Smooth muscle cell (in vitro differentiated cells): ENCODE measurements around the gene PPM1F. TPM values are rescaled to one million over a fixed set of nuclear protein-coding genes. Genes with fewer than 3 reads are reported as not detected.

ENCODE experiments used
- DNase-seq: peaks from one replicate; lab custom pipeline; 2025; ENCODE audit not compliant: unreplicated experiment; lab: John Stamatoyannopoulos, UW
- H2AFZ ChIP-seq: fragments of 200-600 bp; sonication (generic); 2 replicates; pipeline ENCODE4 v1.6.0; 2016; ENCODE audit warnings: antibody characterized with exemption, low read depth, mild to moderate bottlenecking
- H3F3A ChIP-seq: fragments of 200-600 bp; sonication (generic); 2 replicates; pipeline ENCODE4 v1.6.0; 2017; ENCODE audit warnings: antibody characterized with exemption, low read depth
- H3K27ac ChIP-seq: fragments of 200-600 bp; sonication (generic); 2 replicates; pipeline ENCODE4 v1.5.1; 2016; ENCODE audit warnings: low read depth, mild to moderate bottlenecking
- H3K27me3 ChIP-seq: fragments of 200-600 bp; sonication (generic); 2 replicates; pipeline ENCODE4 v1.6.1; 2016; ENCODE audit warnings: low read depth, mild to moderate bottlenecking
- H3K36me3 ChIP-seq: fragments of 200-600 bp; sonication (generic); 2 replicates; pipeline ENCODE4 v1.5.1; 2016; ENCODE audit warnings: low read depth
- H3K4me1 ChIP-seq: fragments of 200-600 bp; sonication (generic); 2 replicates; pipeline ENCODE4 v1.5.1; 2016; ENCODE audit warnings: low read depth
- H3K4me2 ChIP-seq: fragments of 200-600 bp; sonication (generic); 2 replicates; pipeline ENCODE4 v1.6.0; 2016; ENCODE audit warnings: mild to moderate bottlenecking
- H3K4me3 ChIP-seq: fragments of 200-600 bp; sonication (generic); 2 replicates; pipeline ENCODE4 v1.5.1; 2016; ENCODE audit warnings: mild to moderate bottlenecking
- H3K79me2 ChIP-seq: fragments of 200-600 bp; sonication (generic); 2 replicates; pipeline ENCODE4 v1.6.0; 2016; ENCODE audit warnings: low read depth, mild to moderate bottlenecking
- H3K9ac ChIP-seq: fragments of 200-600 bp; sonication (generic); 2 replicates; pipeline ENCODE4 v1.6.0; 2016; ENCODE audit warnings: low read depth
- H3K9me3 ChIP-seq: fragments of 200-600 bp; sonication (generic); replicated peaks from 2 replicates; pipeline ENCODE4 v1.5.1; 2016; ENCODE audit warnings: low read depth
- H4K20me1 ChIP-seq: fragments of 200-600 bp; sonication (generic); 2 replicates; pipeline ENCODE4 v1.6.0; 2016; ENCODE audit warnings: low read depth
- CTCF ChIP-seq: fragments of 200-600 bp; sonication (generic); IDR thresholded peaks from 2 replicates; pipeline ENCODE4 v1.5.1; 2017; ENCODE audit warnings: borderline replicate concordance, mild to moderate bottlenecking, antibody characterized with exemption; ENCODE audit not compliant: insufficient read depth, poor library complexity, severe bottlenecking
- WGBS: methylation state at CpG from one replicate; pipeline ENCODE4 v1.1.7; 2016; ENCODE audit warnings: low lambda C conversion rate; 5-methylcytosine and 5-hydroxymethylcytosine counted together
- polyA plus RNA-seq: library from polyadenylated mRNA; unstranded; fragments of >200 nt; fragmentation: Nextera tagmentation; extraction: Ambion mirVana; gene quantifications from 2 replicates; pipeline ENCODE4 v1.2.1, GENCODE V29; 2016
- total RNA-seq: library from RNA; depleted of rRNA; stranded (reverse); fragments of >200 nt; gene quantifications from 2 replicates; pipeline ENCODE4 v1.2.3, GENCODE V29; 2014

PPM1F gene
- total and polyA plus RNA-seq, 2 experiments from 2014 or later = 11.8 to 15.2 TPM

GRCh38 chr22:21965762-21966288 lies 13.2 kb upstream of the PPM1F start:
- no peak for DNase-seq
- Histone ChIP-seq H3F3A (no peaks in the 10 kb centered on the region), H3K27ac (no peak overlapping the region), H3K4me1 (no peaks in the 10 kb centered on the region), H2AFZ (no peak overlapping the region), H3K27me3 (no peaks in the 10 kb centered on the region), H3K4me2 (no peak overlapping the region), H3K36me3 (no peaks in the 10 kb centered on the region), H3K4me3 (no peak overlapping the region), H3K9me3 (no peaks in the 10 kb centered on the region), H4K20me1 (no peaks in the 10 kb centered on the region), H3K9ac (no peak overlapping the region), H3K79me2 (no peaks in the 10 kb centered on the region)
- WGBS = 96% methylated on average over 6 of the region's 6 CpGs
- no peak for TF ChIP-seq CTCF

- H4K20me1 ChIP-seq = no peaks in the 10 kb centered on the region
- WGBS = 97% methylated on average over 6 of the region's 6 CpGs
- no peak overlapping the region for H3K27ac ChIP-seq
- H3K27me3 ChIP-seq = no peaks in the 10 kb centered on the region
- no peak for DNase-seq
- H3K4me1 ChIP-seq = no peaks in the 10 kb centered on the region
- H3K9ac ChIP-seq = no peak overlapping the region
- no peaks in the 10 kb centered on the region for H3K79me2 ChIP-seq
- H3F3A ChIP-seq = no peaks in the 10 kb centered on the region
- no peak overlapping the region for H2AFZ ChIP-seq
- no peaks in the 10 kb centered on the region for H3K9me3 ChIP-seq
- no peaks in the 10 kb centered on the region for H3K36me3 ChIP-seq
- no peak overlapping the region for H3K4me2 ChIP-seq
- TF ChIP-seq CTCF = no peak
- H3K4me3 ChIP-seq = no peak overlapping the region
These were observed 12.4 kb upstream of the PPM1F start for GRCh38 chr22:21964918-21965484.

GRCh38 chr22:21964234-21964633 lies 11.6 kb upstream of the PPM1F start:
- Histone ChIP-seq H3K4me1 (no peaks in the 10 kb centered on the region), H3F3A (no peaks in the 10 kb centered on the region), H3K27me3 (no peaks in the 10 kb centered on the region), H3K9me3 (no peaks in the 10 kb centered on the region), H3K27ac (no peak overlapping the region), H2AFZ (no peak overlapping the region), H3K79me2 (no peaks in the 10 kb centered on the region), H3K36me3 (no peaks in the 10 kb centered on the region), H3K4me3 (no peak overlapping the region), H3K4me2 (no peak overlapping the region), H3K9ac (no peak overlapping the region), H4K20me1 (no peaks in the 10 kb centered on the region)
- TF ChIP-seq CTCF = no peak
- WGBS = 99% methylated on average over 15 of the region's 15 CpGs
- no peak for DNase-seq

GRCh38 chr22:21963790-21964211 lies 11.2 kb upstream of the PPM1F start:
- Histone ChIP-seq H3K79me2 (no peaks in the 10 kb centered on the region), H2AFZ (no peak overlapping the region), H3K4me3 (no peak overlapping the region), H3F3A (no peaks in the 10 kb centered on the region), H3K4me1 (no peaks in the 10 kb centered on the region), H4K20me1 (no peaks in the 10 kb centered on the region), H3K4me2 (no peak overlapping the region), H3K27me3 (no peaks in the 10 kb centered on the region), H3K36me3 (no peaks in the 10 kb centered on the region), H3K9me3 (no peaks in the 10 kb centered on the region), H3K9ac (no peak overlapping the region), H3K27ac (no peak overlapping the region)
- 97% methylated on average over 19 of the region's 19 CpGs for WGBS
- TF ChIP-seq CTCF = no peak
- no peak for DNase-seq
